ENCODE data around the gene MCHR1. TPM values are rescaled to one million over a fixed set of nuclear protein-coding genes. Genes with fewer than 3 reads are reported as not detected.

Gene MCHR1
- total and polyA plus RNA-seq, 2 of the 13 experiments (the other 11 are each of a cell fraction or from before 2014, with no cell fraction given): 0.40 to 0.83 TPM

DNA sequence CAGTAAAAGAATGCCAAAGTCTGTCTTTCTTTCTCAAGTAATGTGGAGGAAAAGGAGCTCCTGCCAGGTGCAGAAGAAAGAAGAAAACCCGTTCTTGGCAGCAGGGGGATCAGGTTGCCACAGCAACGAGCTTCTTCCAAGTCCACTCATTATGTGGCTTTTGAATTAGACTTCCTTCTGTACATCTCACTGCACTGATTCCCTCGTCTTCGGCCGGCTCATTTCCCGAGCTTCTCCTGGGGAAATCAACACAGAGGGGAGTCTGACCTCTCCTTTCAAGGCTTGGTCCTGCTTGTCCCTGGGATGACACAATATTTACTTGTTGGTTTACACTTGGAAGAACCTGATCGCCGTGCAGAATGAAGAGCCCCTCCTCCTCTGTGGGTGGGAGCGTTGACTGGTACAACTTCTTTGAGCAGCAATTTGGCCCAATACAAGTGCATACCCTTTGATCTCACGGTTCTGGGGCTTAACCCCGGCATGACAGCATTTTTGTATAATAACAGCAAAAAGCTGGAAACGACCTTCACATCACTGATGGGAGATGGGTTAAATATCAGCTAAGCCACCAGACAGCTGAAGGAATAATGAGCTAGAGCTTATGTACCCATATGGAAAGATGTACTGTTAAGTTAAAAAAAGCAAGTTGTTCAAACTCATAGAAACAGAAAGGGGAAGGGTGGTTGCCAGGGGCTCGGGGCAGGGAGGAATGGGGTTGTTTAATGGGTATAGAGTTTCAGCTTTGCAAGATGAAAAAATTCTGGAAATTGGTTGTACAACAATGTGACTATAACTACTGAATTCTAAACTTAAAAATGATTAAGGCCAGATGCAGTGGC is 35.4 kb downstream of the MCHR1 start (continued):
- TF ChIP-seq, protein P1, sequence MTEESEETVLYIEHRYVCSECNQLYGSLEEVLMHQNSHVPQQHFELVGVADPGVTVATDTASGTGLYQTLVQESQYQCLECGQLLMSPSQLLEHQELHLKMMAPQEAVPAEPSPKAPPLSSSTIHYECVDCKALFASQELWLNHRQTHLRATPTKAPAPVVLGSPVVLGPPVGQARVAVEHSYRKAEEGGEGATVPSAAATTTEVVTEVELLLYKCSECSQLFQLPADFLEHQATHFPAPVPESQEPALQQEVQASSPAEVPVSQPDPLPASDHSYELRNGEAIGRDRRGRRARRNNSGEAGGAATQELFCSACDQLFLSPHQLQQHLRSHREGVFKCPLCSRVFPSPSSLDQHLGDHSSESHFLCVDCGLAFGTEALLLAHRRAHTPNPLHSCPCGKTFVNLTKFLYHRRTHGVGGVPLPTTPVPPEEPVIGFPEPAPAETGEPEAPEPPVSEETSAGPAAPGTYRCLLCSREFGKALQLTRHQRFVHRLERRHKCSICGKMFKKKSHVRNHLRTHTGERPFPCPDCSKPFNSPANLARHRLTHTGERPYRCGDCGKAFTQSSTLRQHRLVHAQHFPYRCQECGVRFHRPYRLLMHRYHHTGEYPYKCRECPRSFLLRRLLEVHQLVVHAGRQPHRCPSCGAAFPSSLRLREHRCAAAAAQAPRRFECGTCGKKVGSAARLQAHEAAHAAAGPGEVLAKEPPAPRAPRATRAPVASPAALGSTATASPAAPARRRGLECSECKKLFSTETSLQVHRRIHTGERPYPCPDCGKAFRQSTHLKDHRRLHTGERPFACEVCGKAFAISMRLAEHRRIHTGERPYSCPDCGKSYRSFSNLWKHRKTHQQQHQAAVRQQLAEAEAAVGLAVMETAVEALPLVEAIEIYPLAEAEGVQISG (CRISPR knock-in tag; IDR thresholded peaks at IDR 0.05): no peak
- TF ChIP-seq, protein P2, sequence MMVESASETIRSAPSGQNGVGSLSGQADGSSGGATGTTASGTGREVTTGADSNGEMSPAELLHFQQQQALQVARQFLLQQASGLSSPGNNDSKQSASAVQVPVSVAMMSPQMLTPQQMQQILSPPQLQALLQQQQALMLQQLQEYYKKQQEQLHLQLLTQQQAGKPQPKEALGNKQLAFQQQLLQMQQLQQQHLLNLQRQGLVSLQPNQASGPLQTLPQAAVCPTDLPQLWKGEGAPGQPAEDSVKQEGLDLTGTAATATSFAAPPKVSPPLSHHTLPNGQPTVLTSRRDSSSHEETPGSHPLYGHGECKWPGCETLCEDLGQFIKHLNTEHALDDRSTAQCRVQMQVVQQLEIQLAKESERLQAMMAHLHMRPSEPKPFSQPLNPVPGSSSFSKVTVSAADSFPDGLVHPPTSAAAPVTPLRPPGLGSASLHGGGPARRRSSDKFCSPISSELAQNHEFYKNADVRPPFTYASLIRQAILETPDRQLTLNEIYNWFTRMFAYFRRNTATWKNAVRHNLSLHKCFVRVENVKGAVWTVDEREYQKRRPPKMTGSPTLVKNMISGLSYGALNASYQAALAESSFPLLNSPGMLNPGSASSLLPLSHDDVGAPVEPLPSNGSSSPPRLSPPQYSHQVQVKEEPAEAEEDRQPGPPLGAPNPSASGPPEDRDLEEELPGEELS (CRISPR knock-in tag; IDR thresholded peaks at IDR 0.05): peak; percentile 80
- TF ChIP-seq KDM1A (CRISPR knock-in tag; IDR thresholded peaks at IDR 0.05) (no peak), XRCC5 (optimal IDR thresholded peaks at IDR 0.05; ENCODE audit: low read length) (peak; percentile 39), PHF21A (CRISPR knock-in tag; IDR thresholded peaks at IDR 0.05) (peak; percentile 59; the same call in 1 of the 2 replicates), ZNF296 (CRISPR knock-in tag; conservative IDR thresholded peaks at IDR 0.05) (no peak), ZNF367 (CRISPR knock-in tag; IDR thresholded peaks at IDR 0.05; ENCODE audit: borderline replicate concordance) (no peak), ZNF282 (IDR thresholded peaks at IDR 0.05; ENCODE audit: partially characterized antibody) (no peak), FUBP1 (CRISPR knock-in tag; IDR thresholded peaks at IDR 0.05; ENCODE audit: borderline replicate concordance) (no peak), JDP2 (CRISPR knock-in tag; IDR thresholded peaks at IDR 0.05; ENCODE audit: borderline replicate concordance) (no peak), ZFP90 (CRISPR knock-in tag; IDR thresholded peaks at IDR 0.05; ENCODE audit: borderline replicate concordance) (no peak), HDAC2 (CRISPR knock-in tag; IDR thresholded peaks at IDR 0.05) (peak; percentile 36; the same call in 1 of the 2 replicates), MAFF (IDR thresholded peaks at IDR 0.05; ENCODE audit: low read depth, low read length) (no peak), RXRB (CRISPR knock-in tag; IDR thresholded peaks at IDR 0.05; ENCODE audit: borderline replicate concordance) (peak; percentile 38; the same call in 1 of the 2 replicates), SP5 (CRISPR knock-in tag; IDR thresholded peaks at IDR 0.05; ENCODE audit: borderline replicate concordance, low read depth) (peak; percentile 71), JUND (CRISPR knock-in tag; IDR thresholded peaks at IDR 0.05) (no peak), ELK4 (CRISPR knock-in tag; IDR thresholded peaks at IDR 0.05; ENCODE audit: borderline replicate concordance) (no peak), ZBTB38 (CRISPR knock-in tag; IDR thresholded peaks at IDR 0.05) (no peak), NR2F6 (IDR thresholded peaks at IDR 0.05) (peak; percentile 54), NR2F6 (CRISPR knock-in tag; IDR thresholded peaks at IDR 0.05) (0 out of 2 replicates have a peak, but pooled peaks have one; percentile 34)
- TF ChIP-seq, protein P3, sequence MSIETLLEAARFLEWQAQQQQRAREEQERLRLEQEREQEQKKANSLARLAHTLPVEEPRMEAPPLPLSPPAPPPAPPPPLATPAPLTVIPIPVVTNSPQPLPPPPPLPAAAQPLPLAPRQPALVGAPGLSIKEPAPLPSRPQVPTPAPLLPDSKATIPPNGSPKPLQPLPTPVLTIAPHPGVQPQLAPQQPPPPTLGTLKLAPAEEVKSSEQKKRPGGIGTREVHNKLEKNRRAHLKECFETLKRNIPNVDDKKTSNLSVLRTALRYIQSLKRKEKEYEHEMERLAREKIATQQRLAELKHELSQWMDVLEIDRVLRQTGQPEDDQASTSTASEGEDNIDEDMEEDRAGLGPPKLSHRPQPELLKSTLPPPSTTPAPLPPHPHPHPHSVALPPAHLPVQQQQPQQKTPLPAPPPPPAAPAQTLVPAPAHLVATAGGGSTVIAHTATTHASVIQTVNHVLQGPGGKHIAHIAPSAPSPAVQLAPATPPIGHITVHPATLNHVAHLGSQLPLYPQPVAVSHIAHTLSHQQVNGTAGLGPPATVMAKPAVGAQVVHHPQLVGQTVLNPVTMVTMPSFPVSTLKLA (IDR thresholded peaks at IDR 0.05): no peak

Data from HepG2 (cell line).